Muscle layer of colon (tissue), 2 donors: ENCODE measurements around the gene CILP2.

Experiments used
- H3K27ac ChIP-seq: one replicate; pipeline ENCODE4 v1.7.0; 2013; ENCODE audit warnings: low read depth, mild to moderate bottlenecking, low read length, moderate library complexity
- H3K27me3 ChIP-seq, 2 donors: one replicate each; pipeline ENCODE4 v1.7.0; 2013; ENCODE audit warnings: low read length in 2 of 2, mild to moderate bottlenecking in 2 of 2; ENCODE audit not compliant: insufficient read depth in 2 of 2, control insufficient read depth in 1 of 2
- H3K36me3 ChIP-seq: one replicate; pipeline ENCODE4 v1.7.0; 2013; ENCODE audit warnings: mild to moderate bottlenecking, low read length; ENCODE audit not compliant: insufficient read depth
- H3K4me1 ChIP-seq: one replicate; pipeline ENCODE4 v1.7.0; 2013; ENCODE audit warnings: mild to moderate bottlenecking, low read length; ENCODE audit not compliant: insufficient read depth
- H3K4me3 ChIP-seq, 2 donors: one replicate each; pipeline ENCODE4 v1.7.0; 2013; ENCODE audit warnings: low read length in 2 of 2, low read depth in 1 of 2, mild to moderate bottlenecking in 1 of 2, moderate library complexity in 1 of 2
- H3K9ac ChIP-seq: one replicate; pipeline ENCODE4 v1.7.0; 2013; ENCODE audit warnings: low read length
- H3K9me3 ChIP-seq: one replicate; pipeline ENCODE4 v1.7.0; 2013; ENCODE audit warnings: mild to moderate bottlenecking, low read length
- donor health status: abdominal sarcoma.
- donor health status: Adenocarcinoma of cecum.

CILP2 gene

GRCh38 chr19:19550972-19551852, 13.1 kb downstream of the CILP2 start:
- Histone ChIP-seq H3K4me1 (no peaks in the 10 kb centered on the region), H3K27me3 (peaks cover 0 to 42% of the 10 kb centered on the region in 2 donors), H3K27ac (no peak overlapping the region), H3K4me3 (no peak overlapping the region), H3K9ac (no peak overlapping the region), H3K9me3 (no peaks in the 10 kb centered on the region), H3K36me3 (no peaks in the 10 kb centered on the region)

- H3K36me3 ChIP-seq: no peaks in the 10 kb centered on the region
- no peak overlapping the region for H3K4me3 ChIP-seq
- H3K9me3 ChIP-seq: no peaks in the 10 kb centered on the region
- H3K4me1 ChIP-seq: no peaks in the 10 kb centered on the region
- no peak overlapping the region for H3K27ac ChIP-seq
- peaks cover 0 to 42% of the 10 kb centered on the region in 2 donors for H3K27me3 ChIP-seq
- H3K9ac ChIP-seq: no peak overlapping the region
Observed at GRCh38 chr19:19551853-19552192, 13.8 kb downstream of the CILP2 start.

GRCh38 chr19:19552798-19553197, 14.7 kb downstream of the CILP2 start:
- no peak overlapping the region for H3K27ac ChIP-seq
- H3K4me3 ChIP-seq: no peak overlapping the region
- H3K36me3 ChIP-seq: no peaks in the 10 kb centered on the region
- no peaks in the 10 kb centered on the region for H3K9me3 ChIP-seq
- peaks cover 0 to 35% of the 10 kb centered on the region in 2 donors for H3K27me3 ChIP-seq
- H3K4me1 ChIP-seq: no peaks in the 10 kb centered on the region
- H3K9ac ChIP-seq: no peak overlapping the region

GRCh38 chr19:19553670-19554069, 15.6 kb downstream of the CILP2 start:
- Histone ChIP-seq H3K4me3 (no peak overlapping the region), H3K4me1 (no peaks in the 10 kb centered on the region), H3K27ac (no peak overlapping the region), H3K36me3 (no peaks in the 10 kb centered on the region), H3K9me3 (no peaks in the 10 kb centered on the region), H3K27me3 (peaks cover 0 to 28% of the 10 kb centered on the region in 2 donors), H3K9ac (no peak overlapping the region)

GRCh38 chr19:19554074-19555023, 16.3 kb downstream of the CILP2 start:
- Histone ChIP-seq H3K9ac (no peak overlapping the region), H3K27ac (no peak overlapping the region), H3K9me3 (no peaks in the 10 kb centered on the region), H3K36me3 (no peaks in the 10 kb centered on the region), H3K4me1 (no peaks in the 10 kb centered on the region), H3K27me3 (peaks cover 0 to 23% of the 10 kb centered on the region in 2 donors), H3K4me3 (no peak overlapping the region)

- H3K27me3 ChIP-seq: peaks cover 0 to 7% of the 10 kb centered on the region in 2 donors
- H3K4me1 ChIP-seq: no peaks in the 10 kb centered on the region
- H3K9ac ChIP-seq: no peak overlapping the region
- H3K9me3 ChIP-seq: no peaks in the 10 kb centered on the region
- no peaks in the 10 kb centered on the region for H3K36me3 ChIP-seq
- no peak overlapping the region for H3K4me3 ChIP-seq
- H3K27ac ChIP-seq: no peak overlapping the region
Observed at GRCh38 chr19:19558055-19558454, 20.0 kb downstream of the CILP2 start.

- H3K9me3 ChIP-seq: no peaks in the 10 kb centered on the region
- H3K27me3 ChIP-seq: peaks cover 0 to 7% of the 10 kb centered on the region in 2 donors
- no peaks in the 10 kb centered on the region for H3K36me3 ChIP-seq
- no peak overlapping the region for H3K9ac ChIP-seq
- no peak overlapping the region for H3K4me3 ChIP-seq
- H3K27ac ChIP-seq: no peak overlapping the region
- H3K4me1 ChIP-seq: no peaks in the 10 kb centered on the region
Observed at GRCh38 chr19:19558636-19559035, 20.6 kb downstream of the CILP2 start.

GRCh38 chr19:19559931-19560330, 21.9 kb downstream of the CILP2 start:
- Histone ChIP-seq H3K27me3 (no peaks in the 10 kb centered on the region), H3K4me3 (no peak overlapping the region), H3K9me3 (no peaks in the 10 kb centered on the region), H3K9ac (no peak overlapping the region), H3K27ac (no peak overlapping the region), H3K4me1 (no peaks in the 10 kb centered on the region), H3K36me3 (no peaks in the 10 kb centered on the region)

- H3K4me3 ChIP-seq: no peak overlapping the region
- no peaks in the 10 kb centered on the region for H3K27me3 ChIP-seq
- H3K9me3 ChIP-seq: no peaks in the 10 kb centered on the region
- no peak overlapping the region for H3K27ac ChIP-seq
- no peaks in the 10 kb centered on the region for H3K4me1 ChIP-seq
- H3K9ac ChIP-seq: no peak overlapping the region
- no peaks in the 10 kb centered on the region for H3K36me3 ChIP-seq
Observed at GRCh38 chr19:19561946-19562664, 24.0 kb downstream of the CILP2 start.

- Histone ChIP-seq H3K36me3 (no peaks in the 10 kb centered on the region), H3K9ac (no peak overlapping the region), H3K4me1 (no peaks in the 10 kb centered on the region), H3K4me3 (no peak overlapping the region), H3K27ac (no peak overlapping the region), H3K9me3 (no peaks in the 10 kb centered on the region), H3K27me3 (no peaks in the 10 kb centered on the region)
Observed at GRCh38 chr19:19562665-19563347, 24.7 kb downstream of the CILP2 start.
